GM18499 (cell line): ENCODE measurements around the gene GATC.
"Not testable (repeated sequence)": the region's sequence is repeated elsewhere in the genome, so short reads cannot be mapped to it uniquely, and the experiment has no call there.

Experiments used
- ATAC-seq: cut with Tn5 transposase; IDR thresholded peaks from one replicate; pipeline ENCODE4 v1.9.1; 2021; ENCODE audit warnings: moderate number of reproducible peaks; ENCODE audit not compliant: insufficient read depth, unreplicated experiment

Gene GATC

DNA sequence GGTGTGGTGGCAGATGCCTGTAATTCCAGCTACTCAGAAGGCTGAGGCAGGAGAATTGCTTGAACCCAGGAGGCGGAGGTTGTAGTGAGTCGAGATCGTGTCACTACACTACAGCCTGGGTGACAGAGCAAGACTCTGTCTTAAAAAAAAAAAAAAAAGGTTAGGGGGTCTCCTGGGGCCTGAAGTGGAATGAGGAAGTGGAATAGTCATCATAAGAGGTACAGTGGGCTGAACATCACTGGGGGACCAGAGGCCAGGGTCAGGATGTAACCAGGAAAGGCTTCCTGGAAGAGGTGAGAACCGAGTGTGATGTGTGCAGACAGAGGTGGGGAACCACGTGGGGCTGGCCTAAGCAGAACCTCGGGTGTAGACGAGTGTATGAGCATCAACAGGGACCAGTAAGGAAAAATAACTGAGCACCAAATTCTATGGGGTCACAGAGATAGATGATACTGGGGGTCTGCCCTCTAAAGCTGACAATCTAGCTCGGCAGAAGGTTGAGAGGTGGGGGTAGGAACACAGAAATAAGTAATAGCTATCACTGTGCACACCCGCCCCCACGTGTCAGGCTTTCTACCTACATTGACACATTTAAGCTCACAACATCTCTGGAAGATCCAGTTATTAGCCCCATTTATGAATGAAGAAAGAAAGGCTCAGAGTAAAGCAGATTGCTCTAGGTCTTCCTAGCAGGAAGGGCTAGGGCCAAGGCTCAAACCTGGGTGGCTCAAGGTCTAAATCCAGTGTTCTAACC lies 13.3 kb upstream of the GATC start:
- no peak for ATAC-seq

DNA sequence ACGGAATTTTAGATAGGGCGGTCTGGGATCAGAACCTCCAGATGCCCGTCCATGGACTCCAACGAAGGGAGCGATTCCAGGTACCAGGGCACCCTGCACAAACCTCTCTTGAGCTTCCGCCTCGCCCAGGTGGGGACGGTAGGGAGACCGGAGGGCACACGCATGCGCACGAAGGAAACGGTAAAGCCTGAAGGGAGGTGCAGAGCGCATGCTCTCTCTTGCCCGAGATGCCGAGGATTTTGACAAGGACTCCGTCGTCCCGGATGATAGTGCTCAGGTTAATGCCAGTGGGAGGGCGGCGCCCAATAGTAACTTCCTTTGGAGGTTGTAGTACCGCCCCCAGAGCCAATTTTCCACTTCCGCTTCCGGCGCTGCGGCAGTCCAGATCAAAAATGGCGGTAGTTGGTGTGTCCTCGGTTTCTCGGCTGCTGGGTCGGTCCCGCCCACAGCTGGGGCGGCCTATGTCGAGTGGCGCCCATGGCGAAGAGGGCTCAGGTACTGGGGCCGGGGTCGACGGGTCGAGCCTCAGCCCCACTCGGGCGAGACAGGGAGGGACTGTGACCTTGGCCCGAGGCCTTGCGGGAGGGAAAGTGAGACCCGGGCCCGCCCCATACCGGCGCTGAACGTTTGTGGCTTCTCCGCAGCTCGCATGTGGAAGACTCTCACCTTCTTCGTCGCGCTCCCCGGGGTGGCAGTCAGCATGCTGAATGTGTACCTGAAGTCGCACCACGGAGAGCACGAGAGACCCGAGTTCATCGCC lies 8.3 kb upstream of the GATC start, which contains the start of gene COX6A1:
Gene COX6A1, plus strand, starts transcription at position 379 of the 760 bp plus-strand sequence. Its CDS starts 14 bp downstream, at position 393.
- peak; percentile 90 for ATAC-seq

DNA sequence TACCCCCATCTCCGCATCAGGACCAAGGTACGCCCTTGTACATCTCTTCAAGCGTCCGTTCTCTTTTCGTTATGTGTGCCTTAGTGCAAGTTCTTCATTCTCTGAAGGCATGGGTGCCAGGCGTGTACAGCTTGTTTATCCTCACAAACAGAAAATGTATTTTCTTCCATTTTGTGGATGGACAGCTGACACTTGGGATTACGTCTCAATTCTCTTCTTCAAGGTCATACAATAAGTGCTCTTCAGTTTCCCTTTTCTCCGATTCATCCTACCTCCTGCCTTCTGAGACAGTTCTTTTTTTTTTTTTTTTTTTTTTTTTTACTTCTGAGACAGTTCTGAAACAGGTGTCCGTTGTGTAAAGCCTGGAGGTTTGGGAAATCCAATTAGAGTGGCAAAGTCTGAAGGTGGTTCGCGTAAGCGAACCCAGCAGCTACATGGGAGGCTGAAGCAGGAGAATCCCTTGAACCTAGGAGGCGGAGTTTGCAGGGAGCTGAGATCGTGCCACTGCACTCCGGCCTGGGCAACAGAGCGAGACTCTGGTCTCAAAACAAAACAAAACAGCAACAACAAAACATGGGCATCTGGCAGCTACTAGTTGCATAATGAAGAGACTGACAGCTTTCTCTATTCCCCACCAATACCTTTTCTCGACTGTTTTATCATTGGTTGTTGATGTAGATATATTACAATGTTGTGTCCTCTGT lies 7.6 kb upstream of the GATC start:
- ATAC-seq: no peak

DNA sequence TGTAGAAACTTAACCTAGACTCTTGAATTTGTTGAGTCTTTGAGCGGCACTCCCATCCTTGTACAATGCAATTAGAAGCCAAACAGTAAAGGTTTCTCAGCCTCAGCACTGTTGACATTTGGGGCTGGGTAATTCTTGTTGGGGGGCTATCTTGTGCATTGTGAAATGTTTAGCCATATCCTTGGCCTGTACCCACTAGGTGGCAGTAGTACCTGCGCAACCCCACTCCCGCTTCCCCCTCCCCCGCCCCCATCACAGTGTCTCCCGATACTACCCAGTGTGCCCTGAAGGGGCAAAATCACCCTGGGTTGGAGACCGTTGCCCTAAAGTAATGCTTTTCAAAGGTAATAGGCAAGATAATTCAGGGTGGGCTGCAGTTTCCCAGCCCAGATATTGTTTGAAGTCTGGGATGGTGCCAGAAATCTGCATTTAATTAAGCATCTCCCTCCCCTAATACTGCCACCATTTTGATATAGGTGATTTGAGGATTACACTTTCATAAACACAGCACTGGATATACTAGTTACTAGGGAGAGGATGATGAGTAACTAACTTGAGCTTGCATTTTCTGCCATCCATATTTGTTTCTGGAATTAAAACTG lies 6.5 kb upstream of the GATC start:
- ATAC-seq: no peak

DNA sequence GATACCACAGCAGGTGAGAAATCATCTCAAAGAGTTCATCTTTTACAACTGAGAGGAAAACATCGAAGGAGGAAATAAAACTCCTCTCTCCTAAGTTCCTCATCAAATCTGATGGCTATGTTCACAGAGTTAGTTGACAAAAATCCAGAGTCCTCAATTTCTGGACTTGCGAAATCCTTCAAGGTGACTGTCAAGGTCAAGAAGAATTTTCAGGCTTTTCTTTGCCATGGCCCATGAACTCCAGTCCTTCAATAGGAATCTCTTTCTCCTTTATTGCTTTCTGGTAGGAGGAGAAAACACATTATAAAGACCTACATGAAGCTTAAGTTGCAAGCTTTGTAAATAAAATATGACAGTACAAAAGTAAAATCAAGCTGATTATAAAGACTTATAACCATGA lies 1.6 kb upstream of the GATC start:
- no peak for ATAC-seq

DNA sequence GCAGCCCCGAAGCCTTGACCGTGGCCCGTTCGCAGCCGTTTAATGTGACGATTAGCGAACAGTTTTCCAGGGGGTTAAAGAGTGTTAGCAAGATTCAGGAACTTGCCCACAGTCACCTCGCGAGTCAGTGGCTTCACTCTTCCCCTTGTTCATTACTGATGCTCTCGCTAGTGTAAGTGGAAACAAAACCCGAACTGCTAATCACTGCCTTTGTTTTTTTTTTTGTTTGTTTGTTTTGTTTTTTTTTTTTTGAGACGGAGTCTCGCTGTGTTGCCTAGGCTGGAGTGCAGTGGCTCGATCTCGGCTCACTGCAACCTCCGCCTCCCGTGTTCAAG lies 567 bp downstream of the GATC start:
- ATAC-seq: not testable (repeated sequence)

DNA sequence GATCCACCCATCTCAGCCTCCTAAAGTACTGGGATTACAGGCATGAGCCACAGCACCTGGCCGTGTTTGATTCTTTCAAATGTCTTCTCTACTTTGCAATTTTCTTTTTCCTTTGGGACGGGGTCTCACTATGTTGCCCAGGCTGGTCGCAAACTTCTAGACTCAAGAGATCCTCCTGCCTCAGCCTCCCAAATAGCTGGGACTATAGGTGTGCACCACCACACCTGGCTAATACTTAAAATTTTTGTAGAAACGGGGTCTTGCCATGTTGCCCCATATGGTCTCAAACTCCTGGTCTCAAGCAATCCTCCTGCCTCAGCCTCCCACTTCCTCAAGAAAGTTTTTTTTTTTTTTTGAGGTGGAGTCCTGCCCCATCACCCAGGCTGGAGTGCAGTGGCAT lies 1.7 kb downstream of the GATC start:
- no peak for ATAC-seq

DNA sequence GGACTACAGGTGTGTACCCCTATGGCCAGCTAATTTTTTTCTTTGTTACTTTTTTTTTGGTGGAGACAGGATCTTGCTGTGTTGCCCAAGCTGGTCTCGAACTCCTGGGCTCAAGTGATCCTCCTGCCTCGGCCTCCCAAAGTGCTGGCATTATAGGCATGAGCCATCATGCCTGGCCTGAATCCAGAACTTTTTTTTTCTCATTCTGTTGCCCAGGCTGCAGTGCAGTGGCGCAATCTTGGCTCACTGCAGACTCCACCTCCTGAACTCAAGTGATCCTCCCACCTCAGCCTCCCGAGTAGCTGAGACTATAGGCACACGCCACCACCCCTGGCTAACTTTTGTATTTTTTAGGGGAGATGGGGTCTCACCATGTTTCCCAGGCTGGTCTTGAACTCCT lies 6.3 kb downstream of the GATC start:
- not testable (repeated sequence) for ATAC-seq

DNA sequence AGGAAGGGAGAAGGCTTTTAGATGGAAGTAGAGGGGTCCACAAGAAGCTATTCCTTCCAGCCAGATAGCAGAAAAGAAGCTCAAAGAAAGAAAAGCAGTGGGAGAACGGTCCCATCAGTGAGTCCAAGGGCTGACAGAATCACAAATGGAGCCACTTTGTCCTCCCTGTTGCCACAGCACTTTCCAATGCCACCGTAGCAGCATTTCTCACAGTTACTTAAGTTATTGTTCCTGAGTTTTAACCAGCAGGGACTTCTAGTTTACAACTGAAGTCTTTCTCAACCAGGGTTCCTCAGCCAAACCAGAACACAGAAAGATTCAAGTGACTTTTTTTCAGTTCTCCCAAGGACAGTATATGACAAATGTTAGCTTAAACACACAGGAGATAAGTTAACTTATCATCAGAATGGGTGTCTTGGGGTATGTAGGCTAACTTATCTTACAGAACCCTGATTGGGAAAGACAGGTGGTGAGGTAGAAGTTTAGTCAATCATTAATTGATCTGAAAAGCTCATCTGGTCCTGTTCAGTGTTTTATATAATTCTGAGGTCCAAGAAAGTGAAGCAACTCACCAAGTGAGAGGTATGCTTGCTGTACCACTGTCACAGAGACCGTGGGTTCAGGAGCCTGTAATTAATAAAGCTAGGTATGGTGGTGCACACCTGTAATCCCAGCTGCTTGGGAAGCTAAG lies 7.0 kb downstream of the GATC start:
- ATAC-seq: no peak

DNA sequence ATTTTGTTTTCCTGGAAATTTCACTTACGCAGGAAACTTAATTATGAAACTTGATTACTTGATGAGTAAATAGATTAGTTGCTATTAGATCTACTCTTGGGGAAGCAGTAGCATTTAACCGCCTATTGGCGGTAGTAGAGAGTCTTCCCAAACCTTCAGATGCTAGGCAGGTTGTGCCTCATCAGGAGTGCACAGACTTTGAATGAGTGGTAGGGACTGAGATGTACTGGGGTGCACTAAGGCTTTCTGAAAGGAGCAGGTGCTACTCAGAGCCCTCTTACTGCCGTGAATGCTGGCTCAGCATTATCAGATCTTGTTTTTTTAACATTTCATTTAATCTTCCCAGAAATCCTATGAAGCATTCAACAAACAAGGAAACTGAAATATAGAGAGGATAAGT lies 7.7 kb downstream of the GATC start:
- ATAC-seq: no peak

DNA sequence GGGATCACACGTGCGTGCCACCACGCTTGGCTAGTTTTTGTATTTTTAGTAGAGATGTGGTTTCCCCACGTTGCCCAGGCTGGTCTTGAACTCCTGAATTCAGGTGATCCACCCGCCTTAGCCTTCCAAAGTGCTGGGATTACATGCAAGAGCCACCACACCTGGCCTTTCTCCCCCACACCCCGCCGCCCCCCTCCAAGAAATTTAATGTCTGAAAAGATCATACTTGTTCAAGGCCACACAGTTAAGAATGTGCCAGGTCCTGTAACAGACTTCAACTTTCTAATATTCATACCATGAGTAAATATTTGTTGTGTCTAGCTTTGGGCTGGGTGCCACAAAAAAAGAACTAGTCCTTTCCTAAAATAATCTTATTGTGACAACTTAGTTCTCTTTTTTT lies 9.1 kb downstream of the GATC start:
- ATAC-seq: no peak

DNA sequence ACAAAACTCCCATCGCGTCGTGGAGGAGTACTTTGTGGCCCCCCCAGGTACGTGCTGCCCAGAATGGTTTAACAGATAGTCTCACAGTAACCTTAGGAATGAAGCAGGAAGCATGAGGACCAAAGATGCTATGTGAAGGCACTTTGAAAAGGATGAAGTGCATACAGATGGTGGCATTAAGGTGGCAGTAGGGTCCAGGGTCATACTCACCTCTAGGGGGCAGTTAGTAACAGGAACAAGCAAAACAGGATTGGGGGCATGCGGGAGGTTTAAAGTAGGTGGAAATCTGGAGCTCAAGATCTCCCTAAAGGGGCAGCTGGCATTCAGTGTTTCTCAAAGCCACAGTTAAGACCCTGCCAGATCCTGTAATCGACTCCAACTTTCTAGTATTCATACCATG lies 10.9 kb downstream of the GATC start:
- no peak for ATAC-seq

DNA sequence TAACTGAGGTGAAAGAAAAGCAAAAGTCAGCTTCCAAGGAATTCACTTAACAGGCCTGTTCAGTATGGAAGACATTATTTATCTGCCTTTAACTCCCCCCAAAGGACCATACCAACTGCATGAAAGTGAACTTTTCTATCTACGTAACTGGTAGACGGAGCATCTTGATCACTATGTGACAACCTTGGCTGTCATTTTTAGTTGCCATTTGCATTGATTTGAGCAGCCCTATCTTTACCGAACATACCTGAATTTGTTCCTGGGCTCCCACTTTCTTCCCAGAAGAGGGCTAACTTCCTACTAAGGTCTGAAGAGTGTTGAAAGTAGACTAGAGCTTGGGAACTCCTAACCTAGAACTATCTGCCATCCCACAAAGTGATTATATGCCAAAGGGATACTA lies 13.9 kb downstream of the GATC start:
- ATAC-seq: no peak

DNA sequence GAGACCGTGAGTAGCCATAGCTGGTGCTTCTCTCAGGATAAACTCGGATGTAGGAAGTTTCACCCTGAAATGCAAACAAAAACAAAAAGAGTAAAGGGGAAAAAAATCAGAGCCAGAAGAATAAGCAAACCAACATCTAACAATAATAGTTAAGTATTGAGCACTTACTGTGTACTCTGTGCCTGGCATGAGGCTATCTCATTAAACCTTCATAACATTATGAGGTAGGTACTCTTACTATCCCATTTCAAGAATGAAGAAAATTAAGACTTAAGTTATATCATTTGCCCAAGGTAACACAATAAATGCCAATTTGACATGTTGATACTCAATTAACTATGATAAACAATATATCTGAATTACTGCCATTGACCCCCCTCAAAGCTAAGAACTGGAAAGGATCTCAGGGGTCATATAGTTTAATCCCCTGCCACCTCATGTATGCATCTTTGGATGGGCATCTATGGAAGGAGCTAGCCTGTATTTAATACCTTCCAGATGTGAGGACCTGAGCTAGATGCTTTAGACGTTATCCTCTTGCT lies 15.9 kb downstream of the GATC start:
- no peak for ATAC-seq

DNA sequence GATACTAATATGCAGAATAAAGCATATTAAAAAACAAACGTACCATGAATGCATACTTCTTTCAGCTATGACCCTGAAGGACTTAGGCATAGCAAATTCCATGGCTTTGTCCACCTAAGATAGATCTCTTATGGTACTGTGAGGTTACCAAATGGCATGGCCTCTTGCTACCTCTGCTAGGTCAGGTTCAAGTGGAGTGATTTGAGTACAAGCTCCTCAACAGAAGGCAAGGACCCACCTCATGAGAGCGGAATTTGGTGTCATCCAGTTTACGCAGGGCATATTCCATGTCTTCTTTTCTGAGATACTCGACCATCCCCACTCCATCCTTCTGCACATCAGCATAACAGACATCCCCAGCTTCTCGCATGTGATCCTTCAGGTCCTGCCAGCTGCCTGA lies 17.5 kb downstream of the GATC start:
- ATAC-seq: no peak

DNA sequence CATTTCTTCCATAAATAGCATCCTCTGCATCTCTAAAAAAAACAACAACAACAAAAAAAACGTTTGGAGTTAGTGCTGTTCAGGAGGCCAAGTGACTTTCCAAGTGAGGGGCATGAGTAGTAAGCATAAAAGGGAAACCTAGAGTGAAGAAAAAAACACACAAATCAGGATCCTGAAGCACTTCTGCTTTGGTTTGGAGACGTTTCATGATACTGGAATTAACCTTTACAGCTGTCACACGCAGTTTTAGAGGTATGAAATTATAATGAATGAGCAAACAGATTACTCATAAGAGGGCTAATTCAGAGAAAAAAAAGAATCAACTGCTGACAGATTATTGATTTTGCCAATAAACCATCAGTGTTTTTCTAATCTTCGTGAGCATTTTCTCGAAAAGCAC lies 19.5 kb downstream of the GATC start:
- no peak for ATAC-seq

DNA sequence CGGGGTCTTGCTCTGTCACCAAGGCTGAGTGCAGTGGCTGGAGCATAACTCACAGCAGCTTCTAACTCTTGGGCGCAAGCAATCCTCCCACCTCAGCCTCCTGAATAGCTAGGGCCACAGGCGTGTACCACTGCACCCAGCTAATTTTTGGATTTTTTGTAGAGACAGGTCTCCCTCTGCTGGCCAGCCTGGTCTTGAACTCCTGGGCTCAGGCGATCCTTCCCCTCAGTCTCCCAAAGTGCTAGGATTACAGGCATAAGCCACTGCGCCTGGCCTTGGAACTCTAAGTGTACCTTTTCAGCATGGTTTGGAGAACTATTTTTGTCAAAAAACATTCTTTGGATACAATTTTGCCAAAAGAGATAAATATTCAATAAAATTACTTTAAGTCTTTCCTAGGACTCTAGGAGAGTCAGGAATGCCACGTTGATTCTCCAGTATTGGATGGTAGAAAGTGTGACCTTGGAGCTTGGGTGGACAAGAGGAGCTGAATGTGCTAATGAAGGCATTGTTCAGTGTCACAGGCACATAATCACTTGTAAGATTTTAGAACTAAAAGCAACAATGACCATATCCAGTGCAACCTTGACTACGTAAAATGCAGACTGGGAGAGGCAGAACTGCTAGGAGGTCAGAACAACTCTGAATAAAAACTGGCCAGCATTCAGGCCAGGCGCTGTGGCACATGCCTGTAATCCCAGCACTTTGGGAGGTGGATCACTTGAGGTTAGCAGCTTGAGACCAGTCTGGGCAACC lies 20.5 kb downstream of the GATC start:
- ATAC-seq: no peak

DNA sequence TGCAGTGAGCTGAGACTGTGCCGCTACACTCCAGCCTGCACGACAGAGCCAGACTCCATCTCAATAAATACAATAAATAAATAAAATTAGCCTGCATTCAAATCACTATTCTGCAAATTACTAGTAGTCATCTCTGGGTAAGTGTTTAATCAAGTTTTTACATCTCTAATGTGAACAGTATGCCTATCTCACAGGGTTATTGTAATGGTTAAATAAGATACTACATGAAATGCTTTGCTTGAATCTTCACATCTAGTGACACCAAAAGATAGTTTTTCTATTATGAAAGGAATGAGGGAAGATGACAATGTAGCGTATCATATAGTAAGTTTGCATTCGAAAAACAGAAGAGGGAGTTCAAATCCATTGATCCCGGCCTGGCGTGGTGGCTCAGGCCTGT lies 21.2 kb downstream of the GATC start:
- no peak for ATAC-seq

DNA sequence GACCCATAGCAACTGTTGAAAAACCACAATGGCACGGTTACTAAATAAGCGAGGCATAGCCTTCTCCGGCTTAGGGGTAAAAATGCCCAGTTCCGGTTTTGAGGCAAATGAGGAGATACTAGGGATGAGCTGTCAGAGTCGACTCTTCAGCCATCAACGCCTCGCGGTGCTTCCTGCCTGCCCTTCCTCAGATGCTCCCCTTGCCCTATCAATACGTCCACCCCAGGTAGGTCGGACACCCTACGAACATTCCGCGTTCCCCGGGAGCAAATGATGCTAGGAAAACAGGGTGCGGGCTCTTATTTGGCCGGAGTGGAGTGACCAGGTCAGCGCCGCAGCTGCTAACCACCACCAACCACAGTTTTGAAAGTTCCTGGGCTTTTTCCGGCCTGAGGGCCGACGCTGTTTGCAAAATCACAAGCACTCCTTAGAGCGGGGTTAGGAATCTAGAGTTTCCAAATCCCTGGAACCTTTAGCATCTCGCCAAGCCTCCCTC lies 22.1 kb downstream of the GATC start:
- no peak for ATAC-seq
